ENCODE data around the gene KRT26. TPM values are rescaled to one million over a fixed set of nuclear protein-coding genes. Genes with fewer than 3 reads are reported as not detected.

KRT26 gene
- total RNA-seq, 1 experiment from 2014 or later: not detected

GRCh38 chr17:40726919-40727318 lies 45.1 kb downstream of the KRT26 start:
- intact Hi-C loops (cut with micrococcal nuclease): loop anchor here (1.0 kb wide), 1 partner anchor 107 kb away; no protein-coding TSS in a partner anchor
- H3K9ac ChIP-seq (ENCODE audit: low read length): no peak overlapping the region
- no peaks in the 10 kb centered on the region for H3K36me3 ChIP-seq (ENCODE audit: low read depth, low read length)
- ChIA-PET POLR2A (ENCODE audit: unreplicated experiment) (no interaction called here), CTCF (interaction anchor here (1.3 kb wide), 1 partner anchor 107 kb away, joined by 3 read pairs; no protein-coding TSS in a partner anchor)
- no peaks in the 10 kb centered on the region for H3F3A ChIP-seq (ENCODE audit: low read length, unreplicated experiment)
- H3K9me2 ChIP-seq (replicated peaks; ENCODE audit: low read length): no peaks in the 10 kb centered on the region
- H3K27me3 ChIP-seq (ENCODE audit: low read length): no peaks in the 10 kb centered on the region
- no peaks in the 10 kb centered on the region for H3K9me3 ChIP-seq (ENCODE audit: low read length)
- H4K20me1 ChIP-seq (ENCODE audit: low read length): no peaks in the 10 kb centered on the region
- peaks cover 20% of the 10 kb centered on the region for H3K4me1 ChIP-seq (ENCODE audit: insufficient read depth, low read length)
- H3K79me2 ChIP-seq (ENCODE audit: low read length): no peaks in the 10 kb centered on the region
- no peak overlapping the region for H3K4me3 ChIP-seq (ENCODE audit: low read length)
- no peak overlapping the region for H3K27ac ChIP-seq (ENCODE audit: low read length)
- no peak overlapping the region for H3K4me2 ChIP-seq (ENCODE audit: low read length)
- BruUV-seq (replicated peaks): no TSS peak
- TF ChIP-seq EZH2 (IDR thresholded peaks at IDR 0.05; ENCODE audit: low read length, unreplicated experiment): no peak
- peak; percentile 55 for TF ChIP-seq CTCF (conservative IDR thresholded peaks at IDR 0.05; ENCODE audit: low read depth, low read length)
- no peak for TF ChIP-seq EZH2phosphoT487 (IDR thresholded peaks at IDR 0.05; ENCODE audit: borderline replicate concordance, low read length)
- ATAC-seq (no peak), DNase-seq (peak; percentile 40)
- H2AFZ ChIP-seq (ENCODE audit: low read length): no peak overlapping the region

- Histone ChIP-seq H3K4me3 (ENCODE audit: low read length) (no peak overlapping the region), H2AFZ (ENCODE audit: low read length) (no peak overlapping the region), H3K79me2 (ENCODE audit: low read length) (no peaks in the 10 kb centered on the region), H3K9ac (ENCODE audit: low read length) (no peak overlapping the region), H3K9me2 (replicated peaks; ENCODE audit: low read length) (no peaks in the 10 kb centered on the region), H3K27me3 (ENCODE audit: low read length) (no peaks in the 10 kb centered on the region), H3K36me3 (ENCODE audit: low read depth, low read length) (no peaks in the 10 kb centered on the region), H3K4me1 (ENCODE audit: insufficient read depth, low read length) (peaks cover 25% of the 10 kb centered on the region), H3K9me3 (ENCODE audit: low read length) (no peaks in the 10 kb centered on the region), H3K27ac (ENCODE audit: low read length) (no peak overlapping the region), H3K4me2 (ENCODE audit: low read length) (no peak overlapping the region), H4K20me1 (ENCODE audit: low read length) (no peaks in the 10 kb centered on the region), H3F3A (ENCODE audit: low read length, unreplicated experiment) (no peaks in the 10 kb centered on the region)
- POLR2A ChIA-PET (ENCODE audit: unreplicated experiment): no interaction called here
- CTCF ChIA-PET: no interaction called here
- BruUV-seq (replicated peaks): no TSS peak
- no peak for TF ChIP-seq EZH2 (IDR thresholded peaks at IDR 0.05; ENCODE audit: low read length, unreplicated experiment)
- TF ChIP-seq EZH2phosphoT487 (IDR thresholded peaks at IDR 0.05; ENCODE audit: borderline replicate concordance, low read length): no peak
- TF ChIP-seq CTCF (conservative IDR thresholded peaks at IDR 0.05; ENCODE audit: low read depth, low read length): no peak
- peak; percentile 35 for DNase-seq
- intact Hi-C loops (cut with micrococcal nuclease): no loop called here
- no peak for ATAC-seq
Measured at GRCh38 chr17:40724656-40725055, 47.3 kb downstream of the KRT26 start.

GRCh38 chr17:40722241-40722640 lies 49.8 kb downstream of the KRT26 start:
- ATAC-seq (peak; percentile 65), DNase-seq (peak; percentile 60)
- intact Hi-C loops (cut with micrococcal nuclease): no loop called here
- CTCF ChIA-PET: interaction anchor here (0.6 kb wide), 1 partner anchor 102 kb away, joined by 3 read pairs; no protein-coding TSS in a partner anchor
- Histone ChIP-seq H3K9ac (ENCODE audit: low read length) (no peak overlapping the region), H3K79me2 (ENCODE audit: low read length) (no peaks in the 10 kb centered on the region), H4K20me1 (ENCODE audit: low read length) (no peaks in the 10 kb centered on the region), H3K4me1 (ENCODE audit: insufficient read depth, low read length) (peaks cover 19% of the 10 kb centered on the region), H3K4me3 (ENCODE audit: low read length) (no peak overlapping the region), H2AFZ (ENCODE audit: low read length) (no peak overlapping the region), H3F3A (ENCODE audit: low read length, unreplicated experiment) (no peaks in the 10 kb centered on the region), H3K27me3 (ENCODE audit: low read length) (no peaks in the 10 kb centered on the region), H3K27ac (ENCODE audit: low read length) (peak overlapping the region; percentile 29), H3K36me3 (ENCODE audit: low read depth, low read length) (no peaks in the 10 kb centered on the region), H3K9me2 (replicated peaks; ENCODE audit: low read length) (no peaks in the 10 kb centered on the region), H3K9me3 (ENCODE audit: low read length) (no peaks in the 10 kb centered on the region), H3K4me2 (ENCODE audit: low read length) (peak overlapping the region; percentile 60; the same call in 1 of the 2 replicates)
- TF ChIP-seq EZH2phosphoT487 (IDR thresholded peaks at IDR 0.05; ENCODE audit: borderline replicate concordance, low read length) (no peak), CTCF (conservative IDR thresholded peaks at IDR 0.05; ENCODE audit: low read depth, low read length) (no peak), EZH2 (IDR thresholded peaks at IDR 0.05; ENCODE audit: low read length, unreplicated experiment) (no peak)
- BruUV-seq (replicated peaks): no TSS peak
- POLR2A ChIA-PET (ENCODE audit: unreplicated experiment): interaction anchor here (0.6 kb wide), 1 partner anchor 202 kb away, joined by 8 read pairs; no protein-coding TSS in a partner anchor
